Measurements from ENCODE around the gene CRYL1.

DNA sequence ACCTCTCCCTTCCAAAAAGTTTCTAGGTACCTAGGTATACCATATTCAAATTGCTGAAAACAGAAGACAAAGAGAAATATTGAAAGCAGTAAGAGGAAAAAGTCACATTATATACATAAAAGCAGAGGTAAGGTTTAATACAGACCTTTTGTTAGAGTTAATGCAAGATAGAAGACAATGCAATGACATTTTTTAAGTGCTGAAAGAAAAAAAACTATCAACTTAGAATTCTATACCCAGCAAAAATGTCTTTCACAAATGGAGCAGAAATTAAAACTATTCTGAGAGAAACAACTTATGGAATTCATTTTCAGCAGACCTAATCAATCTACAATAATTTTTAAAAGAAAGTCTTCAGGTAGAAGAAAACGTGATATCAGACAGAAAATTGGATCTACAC, 77.2 kb downstream of the CRYL1 start:
- TF ChIP-seq SRSF1 (IDR thresholded peaks at IDR 0.05; ENCODE audit: low read depth, low read length) (no peak), NRF1 (conservative IDR thresholded peaks at IDR 0.05 in 1 of 2, IDR thresholded peaks at IDR 0.05 in 1 of 2) (no peak), ZNF253 (CRISPR knock-in tag; conservative IDR thresholded peaks at IDR 0.05) (no peak), RBM14 (IDR thresholded peaks at IDR 0.05; ENCODE audit: borderline replicate concordance, insufficient read depth, low read depth, low read length) (no peak), ZNF785 (CRISPR knock-in tag; IDR thresholded peaks at IDR 0.05) (no peak)
- TF ChIP-seq, protein P1, sequence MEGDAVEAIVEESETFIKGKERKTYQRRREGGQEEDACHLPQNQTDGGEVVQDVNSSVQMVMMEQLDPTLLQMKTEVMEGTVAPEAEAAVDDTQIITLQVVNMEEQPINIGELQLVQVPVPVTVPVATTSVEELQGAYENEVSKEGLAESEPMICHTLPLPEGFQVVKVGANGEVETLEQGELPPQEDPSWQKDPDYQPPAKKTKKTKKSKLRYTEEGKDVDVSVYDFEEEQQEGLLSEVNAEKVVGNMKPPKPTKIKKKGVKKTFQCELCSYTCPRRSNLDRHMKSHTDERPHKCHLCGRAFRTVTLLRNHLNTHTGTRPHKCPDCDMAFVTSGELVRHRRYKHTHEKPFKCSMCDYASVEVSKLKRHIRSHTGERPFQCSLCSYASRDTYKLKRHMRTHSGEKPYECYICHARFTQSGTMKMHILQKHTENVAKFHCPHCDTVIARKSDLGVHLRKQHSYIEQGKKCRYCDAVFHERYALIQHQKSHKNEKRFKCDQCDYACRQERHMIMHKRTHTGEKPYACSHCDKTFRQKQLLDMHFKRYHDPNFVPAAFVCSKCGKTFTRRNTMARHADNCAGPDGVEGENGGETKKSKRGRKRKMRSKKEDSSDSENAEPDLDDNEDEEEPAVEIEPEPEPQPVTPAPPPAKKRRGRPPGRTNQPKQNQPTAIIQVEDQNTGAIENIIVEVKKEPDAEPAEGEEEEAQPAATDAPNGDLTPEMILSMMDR (IDR thresholded peaks at IDR 0.05 in 2 of 3, conservative IDR thresholded peaks at IDR 0.05 in 1 of 3; ENCODE audit: insufficient read depth in 2 of 3, low read depth in 1 of 3, low read length in 3 of 3) = no peak
- TF ChIP-seq, protein P2, sequence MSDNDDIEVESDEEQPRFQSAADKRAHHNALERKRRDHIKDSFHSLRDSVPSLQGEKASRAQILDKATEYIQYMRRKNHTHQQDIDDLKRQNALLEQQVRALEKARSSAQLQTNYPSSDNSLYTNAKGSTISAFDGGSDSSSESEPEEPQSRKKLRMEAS (CRISPR knock-in tag; IDR thresholded peaks at IDR 0.05) = no peak
- TF ChIP-seq, protein P3, sequence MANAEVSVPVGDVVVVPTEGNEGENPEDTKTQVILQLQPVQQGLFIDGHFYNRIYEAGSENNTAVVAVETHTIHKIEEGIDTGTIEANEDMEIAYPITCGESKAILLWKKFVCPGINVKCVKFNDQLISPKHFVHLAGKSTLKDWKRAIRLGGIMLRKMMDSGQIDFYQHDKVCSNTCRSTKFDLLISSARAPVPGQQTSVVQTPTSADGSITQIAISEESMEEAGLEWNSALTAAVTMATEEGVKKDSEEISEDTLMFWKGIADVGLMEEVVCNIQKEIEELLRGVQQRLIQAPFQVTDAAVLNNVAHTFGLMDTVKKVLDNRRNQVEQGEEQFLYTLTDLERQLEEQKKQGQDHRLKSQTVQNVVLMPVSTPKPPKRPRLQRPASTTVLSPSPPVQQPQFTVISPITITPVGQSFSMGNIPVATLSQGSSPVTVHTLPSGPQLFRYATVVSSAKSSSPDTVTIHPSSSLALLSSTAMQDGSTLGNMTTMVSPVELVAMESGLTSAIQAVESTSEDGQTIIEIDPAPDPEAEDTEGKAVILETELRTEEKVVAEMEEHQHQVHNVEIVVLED (CRISPR knock-in tag; IDR thresholded peaks at IDR 0.05) = no peak
- TF ChIP-seq, protein P4, sequence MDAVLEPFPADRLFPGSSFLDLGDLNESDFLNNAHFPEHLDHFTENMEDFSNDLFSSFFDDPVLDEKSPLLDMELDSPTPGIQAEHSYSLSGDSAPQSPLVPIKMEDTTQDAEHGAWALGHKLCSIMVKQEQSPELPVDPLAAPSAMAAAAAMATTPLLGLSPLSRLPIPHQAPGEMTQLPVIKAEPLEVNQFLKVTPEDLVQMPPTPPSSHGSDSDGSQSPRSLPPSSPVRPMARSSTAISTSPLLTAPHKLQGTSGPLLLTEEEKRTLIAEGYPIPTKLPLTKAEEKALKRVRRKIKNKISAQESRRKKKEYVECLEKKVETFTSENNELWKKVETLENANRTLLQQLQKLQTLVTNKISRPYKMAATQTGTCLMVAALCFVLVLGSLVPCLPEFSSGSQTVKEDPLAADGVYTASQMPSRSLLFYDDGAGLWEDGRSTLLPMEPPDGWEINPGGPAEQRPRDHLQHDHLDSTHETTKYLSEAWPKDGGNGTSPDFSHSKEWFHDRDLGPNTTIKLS (IDR thresholded peaks at IDR 0.05; ENCODE audit: borderline replicate concordance, low read depth) = no peak
- TF ChIP-seq, protein P5, sequence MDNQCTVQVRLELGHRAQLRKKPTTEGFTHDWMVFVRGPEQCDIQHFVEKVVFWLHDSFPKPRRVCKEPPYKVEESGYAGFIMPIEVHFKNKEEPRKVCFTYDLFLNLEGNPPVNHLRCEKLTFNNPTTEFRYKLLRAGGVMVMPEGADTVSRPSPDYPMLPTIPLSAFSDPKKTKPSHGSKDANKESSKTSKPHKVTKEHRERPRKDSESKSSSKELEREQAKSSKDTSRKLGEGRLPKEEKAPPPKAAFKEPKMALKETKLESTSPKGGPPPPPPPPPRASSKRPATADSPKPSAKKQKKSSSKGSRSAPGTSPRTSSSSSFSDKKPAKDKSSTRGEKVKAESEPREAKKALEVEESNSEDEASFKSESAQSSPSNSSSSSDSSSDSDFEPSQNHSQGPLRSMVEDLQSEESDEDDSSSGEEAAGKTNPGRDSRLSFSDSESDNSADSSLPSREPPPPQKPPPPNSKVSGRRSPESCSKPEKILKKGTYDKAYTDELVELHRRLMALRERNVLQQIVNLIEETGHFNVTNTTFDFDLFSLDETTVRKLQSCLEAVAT (IDR thresholded peaks at IDR 0.05) = no peak

Data from K562 (cell line).